Stimulated activated CD8-positive, alpha-beta memory T cell treated with anti-CD3 and anti-CD28 coated beads, Interleukin-12 subunit alpha, Interleukin-12 subunit beta, amount 100 ng/mL, for 1 hour (primary cell): ENCODE measurements around the gene FAM193A.
A peak's percentile ranks its signal among the peaks of the same experiment; 100 is the strongest.
"Not testable (repeated sequence)": the region's sequence is repeated elsewhere in the genome, so short reads cannot be mapped to it uniquely, and the experiment has no call there.

Experiments
- DNase-seq: peaks from one replicate; pipeline ENCODE4 v3.0.0-alpha.2; 2020; ENCODE audit warnings: low read depth

Gene FAM193A

DNA sequence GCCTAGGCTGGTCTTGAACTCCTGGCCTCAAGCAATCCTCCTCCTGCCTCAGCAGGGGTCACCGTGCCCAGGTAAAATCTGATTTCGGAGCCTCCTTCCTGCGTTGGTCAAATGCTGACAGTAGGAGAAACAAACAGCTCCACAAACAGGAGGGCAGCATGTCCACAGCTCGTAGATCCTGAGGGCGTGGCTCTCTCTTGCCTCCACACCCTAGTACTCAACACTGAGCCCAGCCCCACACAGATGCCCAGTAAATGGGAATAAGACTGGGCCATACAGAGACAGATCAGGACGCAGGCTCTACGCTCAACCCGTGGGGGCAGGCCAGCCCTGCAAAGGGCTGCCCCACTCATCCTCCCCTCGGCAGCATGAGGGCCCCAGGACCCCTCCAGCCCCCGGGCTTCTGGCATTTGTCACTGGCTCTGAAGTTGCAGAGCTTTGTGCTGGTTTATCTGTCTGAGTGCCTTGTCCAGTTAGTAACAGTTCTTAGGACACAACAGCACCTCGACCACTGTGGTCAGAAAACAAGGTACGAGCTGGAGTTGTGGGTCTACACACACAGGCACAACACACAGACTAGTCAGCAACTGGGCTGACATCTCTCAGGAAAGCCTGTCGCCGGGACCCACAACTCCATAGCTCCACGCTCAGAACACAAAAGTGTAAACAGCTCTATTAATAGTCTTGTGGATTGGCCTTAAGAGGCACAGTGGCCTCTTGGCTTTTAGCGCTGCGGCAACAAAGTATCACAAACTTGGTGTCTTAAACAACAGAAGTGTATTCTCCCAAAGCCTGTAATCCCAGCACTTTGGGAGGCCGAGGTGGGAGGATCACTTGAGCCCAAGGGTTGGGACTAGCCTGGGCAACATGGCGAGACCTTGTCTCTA, 214.5 kb downstream of the FAM193A start:
- no peak for DNase-seq

GRCh38 chr4:2753436-2753835, 217.0 kb downstream of the FAM193A start:
- no peak for DNase-seq

DNA sequence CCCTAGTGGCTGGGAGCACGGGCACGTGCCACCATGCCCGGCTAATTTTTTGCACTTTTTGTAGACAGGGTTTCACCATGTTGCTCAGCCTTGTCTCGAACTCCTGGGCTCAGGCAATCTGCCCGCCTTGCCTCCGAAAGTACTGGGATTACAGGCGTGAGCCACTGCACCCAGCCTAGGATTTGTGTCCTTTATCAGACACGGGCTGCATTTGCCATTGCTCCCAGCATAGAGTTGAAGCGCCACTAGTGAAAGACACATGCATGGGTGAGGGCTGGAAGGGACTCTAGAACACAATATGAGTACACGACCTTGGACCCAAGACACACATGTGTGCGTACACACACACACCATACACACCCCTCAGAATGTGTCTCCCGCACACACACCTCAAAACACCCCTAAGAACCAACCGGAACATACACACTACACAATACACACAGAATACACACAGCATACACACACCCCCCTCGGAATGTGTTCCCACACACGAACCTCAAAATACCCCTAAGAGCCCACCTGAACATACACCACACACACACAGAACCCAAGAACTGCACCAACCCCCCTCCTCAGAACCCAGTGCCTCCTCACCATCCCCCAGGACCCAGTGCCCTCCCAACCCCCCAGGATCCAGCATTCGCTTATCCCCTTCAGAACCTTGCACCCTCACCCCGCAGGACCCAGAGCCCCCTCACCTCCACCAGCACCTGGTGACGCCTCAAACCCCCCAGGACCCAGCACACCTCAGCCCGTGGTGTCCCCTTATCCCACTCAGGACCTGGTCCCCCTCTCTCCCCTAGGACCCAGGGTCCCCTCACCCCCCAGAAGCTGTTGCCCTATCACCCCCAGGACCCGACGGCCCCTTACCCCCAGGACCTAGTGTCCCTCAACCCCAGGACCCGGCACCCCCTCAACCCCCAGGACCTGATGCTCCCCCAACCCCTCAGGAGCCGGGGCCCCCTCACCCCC, 218.7 kb downstream of the FAM193A start:
- no peak for DNase-seq

DNA sequence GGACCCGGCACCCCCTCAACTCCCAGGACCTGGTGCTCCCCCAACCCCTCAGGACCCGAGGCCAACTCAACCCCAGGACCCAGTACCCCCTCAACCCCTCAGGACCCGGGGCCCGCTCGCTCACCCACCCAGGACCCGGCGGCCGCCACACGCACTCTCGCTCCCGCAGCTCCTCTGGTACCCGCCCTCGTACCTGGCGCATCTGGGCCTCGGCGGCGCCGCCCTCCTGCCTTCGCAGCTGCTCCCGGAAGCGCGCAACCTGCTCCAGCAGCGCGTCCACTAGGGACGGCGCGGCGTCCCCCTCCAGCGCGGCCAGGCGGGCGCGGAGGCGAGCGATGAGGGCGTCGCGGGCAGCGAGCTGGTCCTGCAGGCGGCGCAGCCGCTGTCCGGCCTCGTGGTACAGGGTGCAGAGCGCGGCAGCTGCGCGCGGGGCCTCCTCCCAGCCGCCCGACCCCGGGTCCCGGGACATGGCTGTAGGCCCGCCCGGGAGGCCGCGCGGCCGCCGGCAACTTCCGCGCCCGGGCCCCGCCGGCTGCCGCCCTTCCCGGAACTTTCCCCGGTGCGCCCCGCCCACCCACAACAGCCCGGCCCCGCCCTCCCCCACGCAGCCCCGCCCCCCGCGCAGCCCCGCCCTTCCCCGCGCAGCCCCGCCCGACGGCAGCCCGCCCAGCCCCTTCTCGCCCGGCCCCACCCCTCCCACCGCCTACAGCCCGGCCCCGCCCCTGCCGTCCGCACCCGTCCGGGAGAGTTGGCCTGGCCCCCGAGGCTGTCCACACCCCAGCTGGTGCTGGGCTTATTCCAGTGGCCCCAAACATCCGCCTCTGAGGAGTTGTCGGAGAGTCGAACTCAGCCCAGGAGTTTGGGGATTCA, 219.6 kb downstream of the FAM193A start, which contains the start of gene TNIP2:
Gene TNIP2, minus strand, starts transcription at position 516 of the 870 bp plus-strand sequence. Its CDS starts 47 bp downstream, at position 469.
- peak; percentile 62 for DNase-seq

- no peak for DNase-seq
These were observed 220.4 kb downstream of the FAM193A start for GRCh38 chr4:2756691-2757350.

- DNase-seq = no peak
These were observed 221.0 kb downstream of the FAM193A start for GRCh38 chr4:2757426-2757825.

DNA sequence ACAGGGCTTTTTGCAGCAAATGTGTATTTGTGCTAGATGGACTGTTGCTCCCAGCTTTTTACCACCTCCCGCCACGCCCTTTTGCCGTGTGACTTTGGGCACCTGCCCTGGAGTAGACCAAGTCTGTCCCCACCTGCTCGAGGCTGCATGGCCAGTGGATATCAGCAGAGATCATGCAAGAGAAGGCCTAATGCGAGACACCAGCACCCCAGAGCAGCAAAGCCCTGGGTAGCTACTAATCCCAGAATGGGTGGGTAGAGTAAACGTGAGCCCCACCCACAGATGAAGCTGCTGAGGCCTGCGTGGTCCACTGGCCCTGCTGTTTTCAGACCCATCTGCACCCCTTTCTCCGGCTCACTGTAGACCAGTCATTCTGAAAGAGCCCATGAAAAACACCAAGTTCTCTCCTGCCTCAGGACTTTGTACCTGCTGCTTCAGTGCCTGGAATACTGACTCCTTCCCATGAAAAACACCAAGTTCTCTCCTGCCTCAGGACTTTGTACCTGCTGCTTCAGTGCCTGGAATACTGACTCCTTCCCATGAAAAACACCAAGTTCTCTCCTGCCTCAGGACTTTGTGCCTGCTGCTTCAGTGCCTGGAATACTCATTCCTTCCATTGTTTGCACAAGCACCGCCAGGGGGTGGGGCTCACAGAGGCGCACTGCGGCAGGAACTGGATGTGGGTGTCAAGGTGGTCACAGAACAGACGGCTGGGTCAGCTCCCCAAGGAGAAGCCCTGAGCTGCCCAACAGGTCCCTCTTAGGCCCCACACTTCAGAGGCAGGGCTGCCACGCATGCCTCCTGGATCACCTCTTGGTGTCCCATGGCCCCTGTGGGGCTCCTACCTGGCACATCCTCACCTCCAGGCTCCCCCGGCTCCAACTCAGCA, 224.8 kb downstream of the FAM193A start:
- no peak for DNase-seq

DNA sequence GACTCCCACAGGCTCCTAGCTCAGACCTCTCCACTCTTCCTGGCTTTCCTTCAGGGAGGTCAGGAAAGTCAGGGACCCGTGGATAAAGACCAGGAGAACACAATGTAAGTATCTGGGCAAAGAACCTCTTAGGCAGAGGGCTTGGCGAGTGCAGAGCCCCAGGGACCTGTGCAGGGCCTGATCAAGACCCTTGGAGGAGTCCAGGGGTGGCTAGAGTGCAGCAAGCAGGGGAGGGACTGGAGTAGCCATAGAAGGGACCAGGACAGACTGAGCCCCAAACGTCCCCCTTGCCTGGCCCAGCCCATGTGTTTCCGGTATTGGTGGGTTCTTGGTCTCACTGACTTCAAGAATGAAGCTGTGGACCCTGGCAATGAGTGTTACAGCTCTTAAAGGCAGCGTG, 225.6 kb downstream of the FAM193A start:
- no peak for DNase-seq

GRCh38 chr4:2762486-2763370, 226.3 kb downstream of the FAM193A start:
- not testable (repeated sequence) for DNase-seq

- no peak for DNase-seq
These were observed 227.1 kb downstream of the FAM193A start for GRCh38 chr4:2763511-2763967.

DNA sequence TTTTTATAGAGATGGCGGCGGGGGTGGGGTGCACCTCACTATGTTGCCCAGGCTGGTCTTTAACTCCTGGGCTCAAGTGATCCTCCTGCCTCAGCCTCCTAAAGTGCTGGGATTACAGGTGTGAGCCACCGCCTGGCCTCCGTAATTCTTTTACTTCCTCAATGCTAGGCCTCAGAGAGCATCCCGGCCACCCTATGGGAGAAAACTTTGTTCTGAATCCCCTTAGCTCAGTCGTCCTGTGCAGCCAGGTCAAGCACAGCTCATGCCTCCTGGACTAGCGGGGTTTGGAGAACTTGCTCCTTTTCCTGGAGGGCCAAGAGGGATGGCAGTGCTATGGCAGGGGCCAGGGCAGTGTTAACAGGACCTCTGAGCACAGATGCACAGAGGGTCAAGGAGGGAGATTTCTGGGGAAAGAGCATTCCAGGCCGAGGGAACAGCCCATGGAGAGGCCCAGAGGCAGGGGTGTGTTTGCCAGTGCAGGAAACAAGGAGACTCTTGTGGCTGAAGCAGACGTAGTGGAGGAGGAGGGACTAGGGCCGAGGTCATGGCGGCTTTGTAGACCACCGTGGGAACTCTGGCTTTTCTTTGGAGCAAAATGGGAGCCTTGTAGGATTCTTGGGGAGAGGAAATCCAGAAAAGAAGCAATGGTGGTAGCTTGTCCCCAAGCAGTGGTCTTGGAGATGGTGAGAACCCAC, 229.5 kb downstream of the FAM193A start:
- no peak for DNase-seq

- DNase-seq = no peak
These were observed 230.7 kb downstream of the FAM193A start for GRCh38 chr4:2767046-2767704.

- no peak for DNase-seq
These were observed 231.2 kb downstream of the FAM193A start for GRCh38 chr4:2767705-2768074.

DNA sequence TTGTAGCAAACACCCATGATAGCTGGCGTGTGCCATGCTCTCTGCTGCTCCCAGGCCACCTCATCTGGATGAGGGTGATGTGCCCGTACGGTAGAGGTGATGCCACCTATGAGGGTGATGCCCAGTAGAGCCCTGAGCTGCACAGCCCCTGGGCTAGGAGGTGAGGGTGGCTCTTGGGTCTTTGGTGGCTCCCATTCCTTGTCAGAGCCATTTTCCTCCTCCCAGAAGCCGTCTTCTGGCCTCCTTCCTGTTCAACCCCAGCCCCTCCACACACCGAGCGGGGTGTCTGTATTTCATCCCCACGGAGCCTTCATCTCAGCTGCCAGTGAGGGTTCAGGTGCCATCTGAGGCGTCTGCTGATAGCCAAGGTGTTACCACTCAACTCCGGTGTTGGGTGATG, 231.7 kb downstream of the FAM193A start:
- no peak for DNase-seq

DNA sequence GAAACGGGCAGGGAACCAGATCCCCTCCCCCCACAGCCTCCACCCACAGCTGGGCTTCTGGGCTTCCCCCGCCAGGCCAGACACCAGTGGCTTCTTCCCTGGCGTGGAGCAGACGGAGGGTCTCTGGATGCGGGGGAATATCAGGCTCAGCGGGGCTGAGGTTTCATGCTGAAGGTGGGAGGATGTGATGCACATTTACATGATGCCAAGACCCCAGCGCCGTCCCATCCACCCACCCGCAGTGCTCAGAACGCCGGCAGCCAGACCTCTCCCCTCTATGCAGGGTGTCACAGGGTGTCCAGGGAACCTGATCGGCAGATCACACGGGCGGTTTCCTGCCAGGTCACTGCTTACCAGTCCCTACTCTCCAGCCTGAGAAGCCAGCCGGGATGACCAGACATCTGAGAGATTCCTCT, 232.5 kb downstream of the FAM193A start:
- DNase-seq = no peak

- no peak for DNase-seq
These were observed 234.8 kb downstream of the FAM193A start for GRCh38 chr4:2771264-2771663.

GRCh38 chr4:2780643-2781042, 244.2 kb downstream of the FAM193A start:
- DNase-seq = not testable (repeated sequence)

- no peak for DNase-seq
These were observed 245.5 kb downstream of the FAM193A start for GRCh38 chr4:2781911-2782310.
